ENCODE data around the gene SLC25A36.
"Not testable (repeated sequence)": the region's sequence is repeated elsewhere in the genome, so short reads cannot be mapped to it uniquely, and the experiment has no call there.

SLC25A36 gene

DNA sequence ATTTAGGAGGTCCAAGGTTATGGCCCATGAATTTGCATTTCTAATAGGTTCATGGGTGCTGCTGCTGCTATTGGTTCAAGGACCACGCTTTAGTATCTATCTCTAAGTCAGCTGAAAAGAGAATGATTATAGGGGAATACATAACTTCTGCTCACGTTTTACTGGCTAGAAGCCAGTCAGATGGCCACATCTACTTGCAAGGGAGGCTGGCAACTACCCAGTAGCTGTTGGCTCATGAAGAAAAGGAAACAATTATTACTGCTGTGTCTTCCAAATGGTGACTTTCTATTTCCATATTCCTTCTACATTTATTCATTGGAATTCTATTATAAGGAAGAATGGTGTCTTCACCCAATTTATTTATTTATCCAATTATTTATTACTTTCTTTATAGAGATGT, 54.2 kb downstream of the SLC25A36 start:
- no peak for DNase-seq

DNA sequence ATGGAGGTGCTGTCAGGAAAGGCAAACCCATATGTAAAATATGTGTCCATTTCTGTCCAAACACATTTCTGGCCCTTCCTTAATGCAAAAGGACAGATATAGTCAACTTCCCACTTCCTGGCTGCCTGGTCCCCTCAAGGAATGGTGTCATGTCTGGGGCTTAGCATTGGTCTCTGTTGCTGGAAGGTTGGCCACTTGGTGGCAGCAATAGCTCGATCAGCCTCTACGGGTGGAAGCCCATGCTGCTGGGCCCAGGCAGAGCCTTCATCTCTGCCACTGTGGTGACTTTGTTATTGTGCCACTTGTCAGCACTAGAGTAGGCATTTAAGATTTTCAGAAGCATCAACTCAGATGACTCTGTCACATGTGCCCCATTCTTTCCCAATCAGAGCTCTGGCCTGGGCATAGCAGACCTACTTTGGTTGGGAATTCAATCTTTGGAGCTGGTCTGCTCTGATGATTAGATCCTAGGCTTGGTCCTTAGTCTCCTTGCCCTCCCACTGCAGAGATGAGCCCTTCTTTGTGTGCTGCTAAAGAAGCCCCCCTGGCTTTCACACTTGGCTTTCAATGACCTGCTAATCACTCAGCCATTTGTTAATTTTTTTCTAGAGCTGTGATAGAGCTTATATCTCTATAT, 58.5 kb downstream of the SLC25A36 start:
- DNase-seq: peak; percentile 49

DNA sequence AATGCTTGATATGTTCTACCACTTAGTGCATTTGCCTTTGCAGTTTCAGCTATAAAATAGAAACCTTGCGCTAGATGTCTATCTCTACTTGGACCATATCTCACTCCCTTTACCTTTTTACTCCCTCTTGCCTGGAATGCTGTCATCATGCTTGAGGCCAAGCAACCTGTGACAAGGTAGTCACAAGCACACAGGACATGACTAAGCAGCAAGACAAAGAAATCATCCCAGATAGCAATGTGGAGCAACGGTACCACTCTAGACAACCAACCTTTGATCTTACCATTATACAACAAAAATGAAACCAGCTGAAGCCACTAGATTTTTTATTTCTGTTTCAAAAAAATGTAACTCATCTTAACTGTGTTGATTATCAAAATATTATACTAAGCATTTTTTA, 59.0 kb downstream of the SLC25A36 start:
- DNase-seq: no peak

DNA sequence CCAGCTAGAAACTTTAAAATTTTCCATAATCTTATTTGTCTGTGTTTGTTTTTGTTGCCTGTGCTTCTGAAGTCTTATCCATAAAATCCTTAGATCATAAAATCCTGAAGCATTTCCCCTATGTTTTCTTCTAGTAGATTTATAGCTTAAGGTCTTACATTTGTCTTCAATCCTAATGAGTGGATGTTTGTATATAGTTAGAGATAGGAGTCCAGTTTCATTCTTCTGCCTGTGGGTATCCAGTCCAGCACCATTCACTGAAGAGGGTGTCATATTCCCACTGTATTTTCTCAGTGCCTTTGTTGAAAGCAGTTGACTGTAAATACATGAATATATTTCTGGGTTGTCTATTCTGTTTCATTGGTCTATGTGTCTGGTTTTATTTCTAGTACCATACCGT, 64.7 kb downstream of the SLC25A36 start:
- DNase-seq: no peak

DNA sequence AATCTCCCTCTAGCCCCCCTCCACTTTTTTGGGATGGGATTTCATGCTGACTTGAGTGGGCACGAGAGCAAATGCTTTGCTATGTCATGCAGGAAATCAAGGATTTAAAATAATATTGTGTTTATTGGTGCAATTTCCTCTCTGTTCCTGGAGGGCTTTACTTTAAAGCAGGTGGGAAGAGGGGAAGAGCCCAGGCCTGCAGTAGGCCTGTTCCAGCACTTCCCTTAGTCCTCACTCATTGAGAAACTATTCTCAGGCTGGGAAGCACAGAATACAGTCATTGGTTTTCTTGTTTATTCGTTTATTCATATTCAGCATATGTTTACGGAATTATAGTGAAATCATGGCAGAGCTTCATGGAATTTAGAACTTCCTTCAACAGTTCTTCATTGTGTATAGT, 67.9 kb downstream of the SLC25A36 start:
- no peak for DNase-seq

DNA sequence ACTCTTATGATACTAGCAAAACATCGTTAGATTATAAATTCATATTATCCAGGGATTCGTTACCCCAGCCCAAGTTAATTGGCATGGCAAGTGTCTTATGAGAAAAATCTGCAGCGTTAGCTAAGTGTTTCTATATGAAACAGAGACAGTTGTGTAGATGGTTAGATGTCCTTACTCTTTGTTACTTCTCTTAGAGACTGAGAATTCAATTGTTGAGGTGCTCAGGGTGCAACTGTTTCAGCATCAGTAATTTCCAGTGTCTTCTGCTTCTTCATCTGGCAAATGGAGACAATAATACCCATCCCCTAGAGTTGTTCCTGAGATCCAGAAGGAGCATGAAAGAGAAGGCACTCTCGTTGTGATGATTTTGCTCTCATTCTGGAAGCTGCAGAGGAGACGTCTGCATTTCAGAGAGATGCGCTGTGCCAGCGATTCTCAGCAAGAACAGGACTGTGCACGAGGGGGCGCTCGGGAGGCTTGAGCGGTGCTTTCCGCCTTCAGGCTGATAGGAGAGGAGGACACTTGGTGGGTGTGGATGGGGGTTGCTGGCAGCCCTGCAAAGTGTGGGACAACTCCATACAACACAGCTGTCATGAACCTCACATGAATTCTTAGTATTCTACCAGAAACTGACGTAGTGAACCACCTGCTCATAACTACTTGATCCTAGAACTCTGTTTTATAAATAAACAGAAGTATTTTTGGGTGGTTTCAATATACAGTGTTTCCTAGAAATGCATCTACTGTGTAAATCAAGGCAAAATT, 69.8 kb downstream of the SLC25A36 start:
- DNase-seq: peak; percentile 43

DNA sequence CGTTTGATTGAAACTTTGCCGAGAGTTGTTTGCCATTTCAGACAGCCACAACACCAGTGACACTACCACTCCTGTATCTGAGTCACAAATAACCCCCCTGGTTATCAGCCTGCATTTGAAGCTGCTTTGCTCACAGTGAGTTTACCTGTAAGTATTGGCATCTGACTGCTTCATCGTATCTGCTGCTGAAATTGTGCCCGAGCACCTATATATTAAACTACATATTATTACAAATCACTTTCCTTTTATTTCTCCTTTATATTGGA, 70.3 kb downstream of the SLC25A36 start:
- DNase-seq: no peak

DNA sequence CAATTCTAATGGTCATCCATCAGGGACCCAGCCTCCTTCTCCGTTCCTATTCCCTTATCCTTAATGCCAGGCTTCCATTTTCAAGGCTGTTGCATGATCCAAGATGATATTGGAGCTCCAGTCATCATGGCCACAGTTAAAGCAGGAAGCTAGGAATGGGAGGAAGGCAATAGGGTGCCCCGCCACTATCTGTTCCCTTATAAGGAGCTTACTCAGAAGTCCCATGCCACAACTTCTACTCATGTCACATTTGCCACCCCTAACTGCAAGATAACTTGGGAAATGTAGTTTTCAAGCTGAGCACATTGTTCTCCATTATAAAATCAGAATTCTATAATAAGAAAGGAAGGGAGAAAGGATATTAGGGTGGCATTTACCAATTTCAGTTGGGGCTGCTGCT, 70.9 kb downstream of the SLC25A36 start:
- no peak for DNase-seq

DNA sequence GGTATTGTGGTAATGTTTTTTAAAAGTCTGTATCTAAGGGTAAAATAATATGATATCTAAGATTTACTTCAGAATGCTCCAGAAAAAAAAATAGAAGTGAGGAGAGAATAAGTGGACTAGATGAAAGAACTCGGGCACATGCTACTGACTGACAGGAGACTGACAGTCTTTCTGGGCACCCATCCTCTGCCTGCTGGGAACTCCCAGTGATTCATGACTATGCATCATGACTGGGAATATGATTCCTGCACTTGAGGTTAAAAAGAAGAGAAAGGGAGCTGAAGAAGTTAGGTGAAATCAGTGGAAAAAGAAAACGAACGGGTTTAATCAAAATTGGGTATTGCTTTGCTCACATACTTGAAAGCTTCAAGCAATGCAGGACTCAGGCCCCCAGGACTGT, 73.8 kb downstream of the SLC25A36 start:
- DNase-seq: no peak

DNA sequence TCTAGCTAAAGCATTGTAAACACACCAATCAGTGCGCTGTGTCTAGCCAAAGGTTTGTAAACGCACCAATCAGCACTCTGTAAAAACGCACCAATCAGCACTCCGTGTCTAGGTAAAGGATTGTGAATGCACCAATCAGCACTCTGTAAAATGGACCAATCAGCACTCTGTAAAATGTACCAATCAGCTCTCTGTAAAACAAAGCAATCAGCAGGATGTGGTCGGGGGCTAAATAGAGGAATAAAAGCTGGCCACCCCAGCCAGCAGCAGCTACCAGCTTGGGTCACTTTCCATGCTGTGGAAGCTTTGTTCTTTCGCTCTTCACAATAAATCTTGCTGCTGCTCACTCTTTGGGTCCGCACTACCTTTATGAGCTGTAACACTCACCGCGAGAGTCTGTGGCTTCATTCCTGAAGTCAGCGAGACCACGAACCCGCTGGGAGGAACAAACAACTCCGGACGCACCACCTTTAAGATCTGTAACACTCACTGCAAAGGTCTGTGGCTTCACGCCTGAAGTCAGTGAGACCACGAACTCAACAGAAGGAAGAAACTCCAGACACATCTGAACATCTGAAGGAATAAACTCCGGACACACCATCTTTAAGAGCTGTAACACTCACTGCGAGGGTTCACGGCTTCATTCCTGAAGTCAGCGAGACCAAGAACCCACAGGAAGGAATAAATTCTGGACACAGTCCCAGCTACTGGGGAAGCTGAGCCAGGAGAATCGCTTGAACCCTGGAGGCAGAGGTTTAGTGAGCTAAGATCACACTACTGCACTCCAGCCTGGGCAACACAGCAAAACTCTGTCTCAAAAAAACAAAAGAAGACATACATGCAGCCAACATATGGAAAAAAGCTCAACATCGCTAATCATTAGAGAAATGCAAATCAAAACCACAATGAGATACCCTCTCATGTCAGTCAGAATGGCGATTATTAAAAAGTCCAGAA, 76.0 kb downstream of the SLC25A36 start:
- not testable (repeated sequence) for DNase-seq

DNA sequence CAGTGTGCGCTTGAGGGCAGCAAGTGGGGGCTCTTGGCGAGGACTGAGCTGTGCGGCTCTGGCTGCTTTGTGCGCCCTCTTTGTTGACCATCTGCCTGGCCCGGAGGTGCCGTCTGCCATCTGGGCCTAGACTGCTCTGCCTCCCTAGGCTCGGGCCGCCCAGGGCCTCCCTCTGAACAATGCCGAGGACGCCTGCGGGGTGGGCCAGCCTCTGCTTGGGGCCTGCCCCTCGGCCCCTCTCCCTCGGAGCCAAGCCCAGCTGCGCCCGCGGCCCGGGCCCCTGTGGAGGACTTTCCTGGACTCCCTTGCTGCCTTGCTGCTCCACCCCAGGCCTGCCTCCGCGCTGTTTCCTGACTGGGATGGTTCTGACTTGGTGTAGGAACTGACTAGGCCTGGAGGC, 77.6 kb downstream of the SLC25A36 start:
- DNase-seq: no peak

DNA sequence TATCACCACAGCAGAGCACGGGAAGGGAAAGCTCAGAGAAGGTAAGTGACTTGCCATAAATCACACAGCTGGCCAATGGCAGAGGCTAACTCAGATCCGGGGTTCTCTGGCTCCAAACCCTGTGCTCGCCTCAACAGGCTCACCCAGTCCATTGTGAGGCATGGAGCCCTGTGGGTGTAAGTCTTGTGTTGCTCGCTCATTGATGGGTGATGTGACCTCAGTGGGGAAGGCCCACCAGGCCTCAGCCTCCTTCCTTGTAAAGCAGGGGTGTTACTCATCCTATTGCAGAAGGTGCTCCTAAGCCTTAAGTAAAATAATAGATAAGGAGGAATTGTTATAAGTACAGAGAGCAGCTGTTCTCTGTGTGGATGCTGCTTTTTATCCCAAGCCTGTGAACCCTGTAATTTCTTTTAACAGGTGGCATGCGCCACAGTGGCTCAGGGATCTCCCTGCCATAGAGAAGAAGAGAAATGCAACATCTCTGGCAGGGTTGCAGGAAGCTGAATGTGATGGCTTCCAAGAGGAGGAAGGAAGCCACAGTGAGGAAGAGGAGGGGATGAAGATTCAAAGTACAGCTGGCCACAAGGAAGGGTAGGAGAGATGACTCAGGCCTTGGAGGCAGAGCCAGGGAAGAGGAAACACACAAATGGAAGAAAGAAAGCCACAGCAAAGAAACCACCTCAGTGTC, 78.7 kb downstream of the SLC25A36 start:
- no peak for DNase-seq

DNA sequence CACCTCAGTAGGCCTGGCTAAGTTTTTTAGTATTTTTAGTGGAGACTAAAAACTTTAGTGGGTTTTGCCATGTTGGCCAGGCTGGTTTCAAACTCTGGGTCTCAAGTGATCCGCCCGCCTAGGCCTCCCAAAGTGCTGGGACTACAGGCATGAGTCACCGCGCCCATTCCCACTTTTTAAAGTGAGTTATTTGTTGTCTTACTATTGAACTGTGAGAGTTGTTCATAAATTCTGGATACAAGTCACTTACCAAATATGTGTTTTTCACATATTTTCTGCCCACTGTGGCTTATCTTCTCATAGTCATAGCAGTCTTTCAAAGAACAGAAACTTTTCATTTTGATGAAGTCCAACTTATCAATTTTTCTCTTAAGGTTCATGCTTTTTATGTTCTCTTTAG, 79.6 kb downstream of the SLC25A36 start:
- peak; percentile 53 for DNase-seq

Data from fibroblast of skin of abdomen (primary cell).